HG03196 (cell line): ENCODE measurements around the gene SLC35F2.
"Not testable (repeated sequence)": the region's sequence is repeated elsewhere in the genome, so short reads cannot be mapped to it uniquely, and the experiment has no call there.

Experiments used
- ATAC-seq: cut with Tn5 transposase; IDR thresholded peaks from one replicate; pipeline ENCODE4 v1.9.1; 2021; ENCODE audit not compliant: unreplicated experiment

The SLC35F2 gene, protein sequence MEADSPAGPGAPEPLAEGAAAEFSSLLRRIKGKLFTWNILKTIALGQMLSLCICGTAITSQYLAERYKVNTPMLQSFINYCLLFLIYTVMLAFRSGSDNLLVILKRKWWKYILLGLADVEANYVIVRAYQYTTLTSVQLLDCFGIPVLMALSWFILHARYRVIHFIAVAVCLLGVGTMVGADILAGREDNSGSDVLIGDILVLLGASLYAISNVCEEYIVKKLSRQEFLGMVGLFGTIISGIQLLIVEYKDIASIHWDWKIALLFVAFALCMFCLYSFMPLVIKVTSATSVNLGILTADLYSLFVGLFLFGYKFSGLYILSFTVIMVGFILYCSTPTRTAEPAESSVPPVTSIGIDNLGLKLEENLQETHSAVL

DNA sequence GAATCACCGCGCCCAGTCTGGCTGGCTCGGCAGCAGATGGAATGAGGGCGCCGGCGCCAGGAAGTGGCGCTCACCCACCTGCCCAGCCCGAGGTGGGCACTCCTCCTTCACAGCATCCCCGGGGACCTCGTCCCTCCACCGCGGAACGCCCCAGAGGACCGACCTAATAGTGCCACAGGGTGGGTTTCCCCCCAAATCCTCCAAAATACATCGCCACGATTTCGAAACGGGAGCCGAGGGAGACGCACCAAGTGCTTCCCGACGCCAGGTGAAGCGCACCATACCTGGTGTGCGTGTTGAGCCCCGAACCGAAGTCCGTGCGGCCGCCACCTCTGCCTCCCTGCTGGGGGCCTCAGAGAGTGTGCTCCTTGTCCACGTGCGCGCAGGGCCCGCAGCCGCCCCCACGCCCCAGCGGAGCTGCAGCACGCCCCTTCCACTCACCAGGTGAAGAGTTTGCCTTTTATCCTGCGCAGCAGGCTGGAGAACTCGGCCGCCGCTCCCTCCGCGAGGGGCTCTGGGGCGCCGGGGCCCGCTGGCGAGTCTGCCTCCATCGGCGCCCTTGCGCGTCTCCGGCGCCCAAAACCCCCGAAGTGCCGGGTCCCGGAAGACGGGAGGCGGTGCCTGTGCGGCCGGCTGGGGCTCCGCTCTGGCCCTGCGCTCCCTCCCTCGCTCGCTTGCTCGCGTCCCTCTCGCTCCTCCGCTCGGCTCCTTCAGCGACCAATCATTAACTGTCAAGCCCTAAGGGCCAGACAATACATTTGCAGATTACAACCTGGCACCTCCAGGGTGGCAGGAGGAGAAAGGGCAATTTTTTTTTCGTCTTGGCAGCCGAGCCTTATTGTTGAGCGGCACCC is at the start of gene SLC35F2:
TSS of gene SLC35F2 (minus strand) at position 571 of the 854 bp plus-strand sequence. CDS start at position 551, 20 bp downstream.
- peak; percentile 92 for ATAC-seq

DNA sequence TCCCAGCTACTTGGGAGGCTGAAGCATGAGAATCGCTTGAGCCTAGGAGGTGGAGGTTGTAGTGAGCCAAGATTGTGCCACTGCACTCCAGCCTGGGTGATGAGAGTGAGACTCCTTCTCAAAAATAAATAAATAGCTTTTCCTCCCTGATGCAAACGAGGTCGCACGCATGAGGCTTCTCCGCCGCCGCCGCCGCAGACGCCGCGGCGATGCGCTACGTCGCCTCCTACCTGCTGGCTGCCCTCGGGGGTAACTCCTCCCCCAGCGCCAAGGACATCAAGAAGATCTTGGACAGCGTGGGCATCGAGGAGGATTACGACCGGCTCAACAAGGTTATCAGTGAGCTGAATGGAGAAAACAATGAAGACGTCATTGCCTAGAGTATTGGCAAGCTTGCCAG is 49.6 kb upstream of the SLC35F2 start:
- ATAC-seq = no peak

DNA sequence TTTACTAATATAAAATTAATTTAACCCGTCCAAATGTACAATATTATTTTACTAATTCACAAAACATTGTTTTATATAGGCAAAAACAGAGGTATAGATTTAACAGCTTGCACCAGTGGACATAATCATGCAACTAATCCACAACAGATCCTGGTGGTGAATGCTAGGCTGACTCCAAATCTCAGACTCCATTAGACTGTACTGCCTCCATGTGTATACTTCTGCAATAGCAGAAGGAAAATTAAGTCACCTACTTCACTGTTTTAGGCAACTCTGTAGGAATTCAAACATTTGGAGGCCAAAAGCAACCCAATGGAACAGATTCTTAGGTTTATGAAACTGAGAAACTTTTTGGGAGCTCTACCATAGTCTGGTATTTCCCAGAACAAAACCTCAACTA is 39.7 kb upstream of the SLC35F2 start:
- ATAC-seq = no peak

DNA sequence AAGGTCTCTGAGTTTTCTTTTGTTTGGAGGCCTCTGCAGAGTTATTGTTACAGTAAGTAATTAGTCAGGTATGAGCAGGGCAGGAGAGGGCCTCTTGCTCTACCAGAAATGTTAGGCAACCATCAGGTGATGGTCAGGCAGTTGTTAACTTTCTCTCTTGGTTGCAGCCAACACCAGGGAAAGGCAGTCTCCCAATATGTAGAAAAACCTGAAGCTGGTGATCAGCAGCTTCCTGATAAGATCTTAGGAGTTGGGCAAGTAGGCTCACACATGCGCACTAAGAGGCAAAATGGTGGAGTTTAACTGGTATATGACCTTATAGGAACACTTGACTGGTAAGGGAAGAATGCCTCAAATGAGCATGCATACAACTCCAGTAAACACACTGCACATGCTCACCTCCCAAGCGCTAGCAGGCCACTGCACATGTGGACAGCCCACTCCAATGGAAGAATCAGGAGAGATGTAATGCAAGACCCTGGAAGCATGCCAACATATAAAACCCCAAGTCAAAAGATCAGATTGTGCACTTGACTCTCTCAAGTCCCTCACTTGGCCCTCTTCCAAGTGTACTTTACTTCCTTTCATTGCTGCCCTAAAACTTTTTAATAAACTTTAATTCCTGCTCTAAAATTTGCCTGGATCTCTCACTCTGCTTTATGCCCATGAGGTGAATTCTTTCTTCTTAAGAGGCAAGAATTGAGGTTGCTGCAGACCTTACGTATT is 23.7 kb upstream of the SLC35F2 start:
- no peak for ATAC-seq

DNA sequence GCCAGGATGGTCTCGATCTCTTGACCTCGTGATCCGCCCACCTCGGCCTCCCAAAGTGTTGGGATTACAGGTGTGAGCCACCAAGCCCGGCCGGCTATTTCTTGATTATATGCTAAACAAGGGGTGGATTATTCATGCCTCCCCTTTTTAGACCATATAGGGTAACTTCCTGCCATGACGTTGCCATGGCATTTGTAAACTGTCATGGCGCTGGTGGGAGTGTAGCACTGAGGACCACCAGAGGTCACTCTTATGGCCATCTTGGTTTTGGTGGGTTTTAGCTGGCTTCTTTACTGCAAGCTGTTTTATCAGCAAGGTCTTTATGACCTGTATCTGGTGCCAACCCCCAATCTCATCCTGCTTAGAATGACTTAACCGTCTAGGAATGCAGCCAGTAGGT is 22.9 kb upstream of the SLC35F2 start:
- ATAC-seq = not testable (repeated sequence)

DNA sequence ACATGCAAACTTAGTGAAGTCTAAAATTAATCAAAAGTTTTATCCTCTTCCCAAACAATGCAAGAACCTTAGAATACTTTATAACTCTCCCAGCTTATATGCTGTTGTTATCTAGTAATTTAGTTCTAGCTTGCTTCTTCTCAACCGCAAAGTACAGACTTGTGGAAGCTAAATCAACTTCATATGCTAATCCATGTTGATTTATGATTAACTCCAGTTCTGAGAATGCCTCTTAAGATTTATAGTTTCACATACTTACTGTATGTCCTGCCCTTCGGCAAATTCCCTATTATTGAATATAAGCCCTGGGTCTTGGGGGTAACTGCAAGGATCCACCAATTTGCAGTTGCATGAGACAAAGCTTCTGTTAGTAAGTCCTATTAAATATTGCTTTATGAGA is 17.6 kb upstream of the SLC35F2 start:
- ATAC-seq = no peak

DNA sequence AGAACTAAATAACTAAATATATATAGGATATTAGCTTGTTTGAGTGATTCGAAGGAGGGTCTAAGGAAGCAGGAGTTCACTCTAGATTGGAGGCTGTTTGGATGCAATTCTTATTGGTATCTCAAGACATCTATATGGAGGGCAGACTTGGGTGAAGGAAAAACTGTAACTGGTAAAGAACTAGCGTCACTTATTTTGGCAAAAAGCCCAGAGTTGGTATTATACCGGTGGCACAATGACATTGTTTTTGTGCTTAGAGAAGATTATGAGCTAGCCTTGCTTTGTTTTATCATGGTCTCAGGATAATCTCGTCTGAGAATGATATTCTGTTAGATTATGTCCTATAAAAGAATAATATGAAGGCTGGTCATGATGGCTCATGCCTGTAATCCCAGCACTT is 6.0 kb upstream of the SLC35F2 start:
- ATAC-seq = no peak

DNA sequence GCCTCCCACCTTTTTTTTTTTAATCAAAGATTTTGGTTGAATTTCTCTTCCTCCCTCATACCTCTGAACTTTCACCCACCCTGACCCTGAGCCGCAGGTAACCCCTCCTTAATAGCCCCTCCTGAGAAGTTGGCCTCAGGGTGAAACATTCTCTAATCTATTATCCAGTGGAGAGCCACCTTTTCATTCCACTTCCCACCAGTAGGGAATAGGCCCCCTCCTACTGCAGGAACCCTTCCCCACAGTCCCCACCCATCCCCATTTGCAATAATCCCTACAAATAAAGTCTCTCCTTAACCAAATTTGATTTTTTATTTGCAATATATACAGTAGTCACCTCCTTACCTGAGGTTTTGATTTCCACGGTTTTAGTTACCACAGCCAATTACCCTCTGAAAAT is 2.1 kb upstream of the SLC35F2 start:
- no peak for ATAC-seq

DNA sequence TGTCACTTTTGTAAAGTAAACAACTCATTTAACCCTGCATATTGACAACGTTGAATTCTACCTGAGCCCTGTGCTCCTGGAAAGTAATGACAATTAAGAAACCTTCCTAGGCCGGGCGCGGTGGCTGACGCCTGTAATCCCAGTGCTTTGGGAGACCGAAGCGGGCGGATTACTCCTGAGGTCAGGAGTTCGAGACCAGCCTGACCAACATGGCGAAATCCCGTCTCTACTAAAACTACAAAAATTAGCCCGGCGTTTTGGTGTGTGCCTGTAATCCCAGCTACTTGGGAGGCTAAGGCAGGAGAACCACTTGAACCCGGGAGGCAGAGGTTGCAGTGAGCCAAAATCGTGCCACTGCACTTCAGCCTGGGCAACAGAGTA is 1.6 kb upstream of the SLC35F2 start:
- not testable (repeated sequence) for ATAC-seq

DNA sequence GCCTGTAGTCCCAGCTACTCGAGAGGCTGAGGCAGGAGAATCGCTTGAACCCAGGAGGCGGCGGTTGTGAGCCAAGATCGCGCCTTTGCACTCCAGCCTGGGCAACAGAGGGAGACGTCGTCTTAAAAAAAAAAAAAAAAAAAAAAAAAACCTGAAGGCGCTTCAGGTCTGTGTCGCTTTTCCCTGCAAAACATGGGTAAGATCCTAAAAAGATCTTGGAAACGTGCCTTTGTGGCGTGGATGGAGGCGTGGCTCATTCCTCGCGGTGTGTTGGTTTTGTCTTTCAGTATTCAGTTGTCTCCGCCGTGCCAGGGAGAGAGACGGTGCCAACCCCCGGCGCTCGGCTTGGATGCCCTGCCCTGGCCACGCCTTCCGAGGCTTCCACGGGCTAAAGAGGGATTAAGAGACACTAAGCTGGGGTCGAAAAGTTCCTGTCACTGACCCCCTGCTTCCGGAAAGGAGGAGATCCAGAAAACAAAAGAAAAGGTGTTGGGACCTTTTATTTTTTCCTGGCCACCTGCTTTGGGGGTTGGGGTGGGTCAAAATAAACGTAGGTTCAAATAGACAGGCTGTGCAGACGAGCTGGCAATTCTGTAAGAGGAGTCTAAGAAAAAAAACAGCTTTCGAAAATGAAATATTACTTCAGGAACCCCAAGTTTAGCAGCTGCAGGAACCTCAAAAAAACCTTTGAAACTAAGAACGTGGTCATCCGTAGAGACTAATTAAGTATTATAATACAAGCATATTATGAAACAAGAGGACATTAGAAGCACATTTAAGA is 1.1 kb upstream of the SLC35F2 start:
- ATAC-seq = peak; percentile 27

DNA sequence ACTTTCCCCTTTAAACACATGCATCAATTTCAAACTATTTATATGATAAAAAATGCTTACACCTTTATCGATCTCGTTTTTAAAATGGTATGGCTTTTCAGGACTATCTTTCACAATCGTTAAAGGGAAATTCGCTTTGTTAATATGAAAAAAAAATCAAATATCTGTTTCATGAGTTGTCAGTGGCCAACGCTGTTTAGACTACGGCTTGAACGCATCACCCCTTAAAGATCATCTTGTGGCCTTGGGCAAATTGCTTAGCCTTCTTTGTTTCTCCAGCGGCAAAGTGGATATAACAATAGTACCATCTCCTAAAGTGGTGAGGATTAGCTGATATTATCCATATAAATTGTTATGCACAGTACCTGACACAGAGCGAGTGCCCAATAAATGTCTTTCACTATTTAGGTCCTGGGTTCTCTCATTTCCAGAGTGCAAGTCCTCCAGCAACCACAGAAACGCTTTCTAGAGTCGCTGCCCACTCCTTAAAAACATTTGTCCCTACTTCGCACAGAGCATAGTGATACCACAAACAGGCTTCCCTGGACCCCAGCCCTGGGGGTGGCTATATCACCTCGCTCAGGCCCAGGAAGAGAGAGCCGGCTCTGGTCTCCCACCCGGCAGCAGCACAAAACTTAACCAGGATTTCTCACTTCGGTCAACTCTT is 904 bp downstream of the SLC35F2 start:
- no peak for ATAC-seq

DNA sequence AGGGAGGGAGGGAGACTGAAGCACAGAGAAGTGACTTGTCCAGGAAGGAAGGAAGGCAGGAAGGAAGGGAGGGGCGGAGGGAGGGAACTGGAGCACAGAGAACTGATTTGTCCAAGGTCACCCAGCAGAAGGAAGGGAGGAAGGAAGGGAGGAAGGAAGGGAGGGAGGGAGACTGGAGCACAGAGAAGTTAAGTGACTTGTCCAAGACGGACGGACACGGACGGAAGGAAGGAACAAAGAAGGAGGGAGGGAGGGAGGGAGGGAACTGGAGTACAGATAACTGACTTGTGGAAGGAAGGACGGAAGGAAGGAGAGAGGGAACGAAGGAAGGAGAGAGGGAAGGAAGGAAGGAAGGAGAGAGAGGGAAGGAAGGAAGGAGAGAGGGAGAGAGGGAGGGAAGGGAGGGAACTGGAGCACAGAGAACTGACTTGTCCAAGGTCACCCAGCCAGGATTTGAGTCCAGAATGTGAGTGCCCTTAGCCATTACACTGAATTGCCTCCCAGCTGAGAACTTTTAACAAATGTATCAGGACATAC is 1.5 kb downstream of the SLC35F2 start:
- ATAC-seq = no peak

DNA sequence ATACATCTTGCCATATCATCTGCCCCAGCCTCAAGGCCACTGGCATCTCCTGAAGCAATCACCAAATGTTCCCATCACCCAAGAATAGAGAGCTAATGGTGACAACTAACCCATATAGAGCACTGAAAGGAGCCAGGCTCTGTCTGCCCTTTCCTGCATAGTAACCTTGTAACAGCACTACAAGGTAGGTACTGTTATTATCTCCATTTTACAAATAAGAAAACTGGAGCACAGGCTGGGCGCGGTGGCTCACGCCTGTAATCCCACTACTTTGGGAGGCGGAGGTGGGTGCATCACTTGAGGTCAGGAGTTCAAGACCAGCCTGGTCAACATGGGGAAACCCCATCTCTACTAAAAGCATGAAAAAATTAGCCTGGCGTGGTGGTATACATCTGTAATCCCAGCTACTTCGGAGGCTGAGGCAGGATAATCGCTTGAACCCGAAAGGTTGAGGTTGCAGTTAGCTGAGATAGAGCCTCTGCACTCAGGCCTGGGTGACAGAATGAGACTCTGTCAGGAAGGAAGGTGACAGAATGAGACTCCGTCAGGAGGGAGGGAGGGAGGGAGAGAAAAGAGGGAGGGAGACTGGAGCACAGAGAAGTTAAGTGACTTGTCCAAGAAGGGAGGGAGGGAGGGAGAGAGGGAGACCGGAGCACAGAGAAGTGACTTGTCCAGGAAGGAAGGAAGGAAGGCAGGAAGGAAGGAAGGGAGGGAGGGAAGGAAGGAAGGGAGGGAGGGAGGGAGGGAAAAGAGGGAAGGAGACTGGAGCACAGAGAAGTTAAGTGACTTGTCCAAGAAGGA is 2.2 kb downstream of the SLC35F2 start:
- no peak for ATAC-seq

DNA sequence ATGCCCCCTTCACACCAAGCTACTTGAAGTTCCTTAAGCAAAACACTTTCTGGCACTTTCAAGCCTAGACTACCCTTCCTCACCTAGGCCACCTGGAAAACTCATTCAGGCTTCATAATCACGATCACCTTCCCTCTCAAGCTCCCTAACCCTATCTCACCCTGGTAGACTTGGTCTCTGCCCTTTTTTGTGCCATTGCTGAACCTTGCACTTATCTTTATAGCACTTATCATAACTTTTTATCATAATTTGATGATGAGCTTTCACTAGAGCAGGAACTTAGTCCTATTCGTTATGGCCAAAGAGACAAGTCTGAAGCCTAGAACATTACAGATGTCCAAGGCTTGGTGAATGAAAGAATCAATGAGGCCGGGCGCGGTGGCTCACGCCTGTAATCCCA is 5.5 kb downstream of the SLC35F2 start:
- no peak for ATAC-seq

DNA sequence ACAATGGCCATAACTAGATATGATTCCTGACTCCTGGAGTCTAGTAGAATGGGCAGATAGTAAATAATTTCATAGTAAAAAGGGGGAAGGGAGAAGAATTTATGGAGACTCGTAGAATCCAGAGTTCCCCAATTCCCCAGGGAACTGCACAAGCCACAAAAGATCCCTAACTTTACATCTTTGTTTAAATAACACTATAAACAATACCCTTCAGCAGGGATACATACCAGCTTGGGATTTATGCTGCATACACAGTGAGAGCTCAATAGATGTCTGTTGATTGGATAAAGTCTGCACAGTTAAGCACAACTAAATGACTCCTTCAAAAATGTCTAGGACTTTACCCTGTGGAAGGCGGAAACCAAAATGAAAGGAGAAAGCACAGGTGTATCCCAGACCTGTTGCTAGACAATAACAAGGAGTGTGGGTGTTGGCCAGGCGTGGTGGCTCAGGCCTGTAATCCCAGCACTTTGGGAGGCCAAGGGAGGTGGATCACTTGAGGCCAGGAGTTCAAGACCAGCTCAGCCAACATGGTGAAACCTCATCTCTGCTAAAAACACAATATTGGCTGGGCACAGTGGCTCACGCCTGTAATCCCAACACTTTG is 6.8 kb downstream of the SLC35F2 start:
- no peak for ATAC-seq

DNA sequence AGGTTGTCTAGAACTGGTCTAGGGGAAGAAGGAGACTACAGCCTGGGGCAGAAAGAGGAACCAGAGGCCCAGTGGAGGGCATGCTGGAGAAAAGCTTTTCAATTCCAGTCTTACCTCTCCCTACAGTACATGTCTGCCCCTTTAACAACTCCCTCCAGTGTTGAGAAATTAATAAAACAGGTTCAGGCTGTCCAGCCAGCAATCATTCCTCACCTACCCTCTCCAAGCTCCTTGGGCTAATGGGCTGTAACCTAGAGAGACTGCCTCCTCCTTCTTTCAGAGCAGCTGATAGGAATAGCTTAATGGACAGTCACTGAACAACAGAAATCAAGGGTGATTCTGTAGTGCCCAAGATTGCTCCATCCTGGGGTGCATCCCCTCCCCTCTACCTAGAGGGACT is 8.8 kb downstream of the SLC35F2 start:
- ATAC-seq = no peak

DNA sequence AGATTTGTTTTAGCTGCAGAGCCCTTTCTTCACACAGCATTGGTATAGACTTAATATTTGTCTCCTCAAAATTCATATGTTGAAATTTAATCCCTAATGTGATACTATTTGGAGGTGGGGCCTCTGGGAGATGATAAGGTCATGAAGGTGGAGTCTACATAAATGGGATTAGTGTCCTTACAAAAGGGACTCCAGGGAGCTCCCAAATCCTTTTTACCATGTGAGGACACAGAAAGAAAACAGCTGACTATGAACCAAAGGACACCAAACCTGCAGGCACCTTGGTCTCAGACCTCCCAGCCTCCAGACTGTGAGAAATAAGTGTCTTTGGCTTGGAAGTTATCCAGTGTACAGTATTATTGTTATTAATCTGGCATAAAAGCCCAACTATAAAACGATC is 10.2 kb downstream of the SLC35F2 start:
- no peak for ATAC-seq

DNA sequence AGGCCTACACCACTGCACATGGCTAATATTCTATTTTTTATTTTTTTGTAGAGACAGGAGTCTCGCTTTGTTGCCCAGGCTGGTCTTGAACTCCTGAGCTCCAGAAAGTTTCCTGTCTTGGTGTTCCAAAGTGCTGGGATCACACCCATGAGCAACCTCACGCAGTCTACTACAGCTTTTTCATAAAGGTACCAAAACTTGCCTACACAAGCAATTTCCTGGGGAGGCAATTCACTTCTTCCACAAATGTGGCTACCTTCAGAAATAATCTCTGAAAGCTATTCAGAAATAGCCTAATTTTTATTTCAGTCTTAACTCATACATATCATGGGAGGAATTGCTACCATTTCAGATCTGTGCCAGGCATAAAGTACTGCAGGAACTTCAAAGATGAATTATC is 11.4 kb downstream of the SLC35F2 start:
- no peak for ATAC-seq

DNA sequence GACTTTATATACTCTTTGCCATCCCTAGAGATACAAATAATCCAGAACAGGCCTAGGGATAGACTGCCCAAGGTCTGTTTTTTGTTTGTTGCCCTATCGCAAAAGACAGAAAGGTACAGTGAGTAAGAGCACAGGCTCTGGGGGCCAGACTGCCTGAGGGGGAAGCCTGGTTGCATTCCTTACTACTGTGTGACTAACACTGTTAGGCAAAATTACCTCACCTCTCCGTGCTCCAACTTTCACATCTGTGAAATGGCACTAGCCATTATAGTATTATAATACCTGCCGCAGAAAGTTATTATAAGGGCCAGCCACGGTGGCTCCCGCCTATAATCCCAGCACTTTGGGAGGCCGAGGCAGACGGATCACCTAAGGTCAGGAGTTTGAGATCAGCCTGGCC is 14.5 kb downstream of the SLC35F2 start:
- ATAC-seq = no peak
